Endothelial cell of umbilical vein (primary cell): ENCODE results near the gene GNB1.

Source experiments
- CTCF ChIP-seq, 2 donors: IDR thresholded peaks; 1 replicate in 1 of 2; 2 replicates in 1 of 2; pipeline ENCODE4 v1.5.1; 2011; ENCODE audit warnings: low read length in 2 of 2, mild to moderate bottlenecking in 2 of 2, moderate library complexity in 2 of 2, control low read depth in 1 of 2, inconsistent platforms in 1 of 2, low read depth in 1 of 2; ENCODE audit not compliant: insufficient read depth in 1 of 2; ENCODE audit errors: extremely low read depth in 1 of 2
- MAX ChIP-seq: IDR thresholded peaks from 2 replicates; pipeline ENCODE4 v1.6.1; 2011; ENCODE audit not compliant: insufficient read depth, insufficient read length

GRCh38 chr1:1779320-1779675 is 111.6 kb downstream of the GNB1 start:
- no peak for TF ChIP-seq CTCF (IDR thresholded peaks at IDR 0.05; ENCODE audit: extremely low read depth in 1 of 2, insufficient read depth in 1 of 2, low read depth in 1 of 2, low read length in 2 of 2)
- no peak for TF ChIP-seq MAX
